ENCODE results near the gene RUNX1. TPM values are rescaled to one million over a fixed set of nuclear protein-coding genes. Genes with fewer than 3 reads are reported as not detected.

RUNX1 gene
- total RNA-seq, 1 experiment from 2014 or later = 0.52 TPM

DNA sequence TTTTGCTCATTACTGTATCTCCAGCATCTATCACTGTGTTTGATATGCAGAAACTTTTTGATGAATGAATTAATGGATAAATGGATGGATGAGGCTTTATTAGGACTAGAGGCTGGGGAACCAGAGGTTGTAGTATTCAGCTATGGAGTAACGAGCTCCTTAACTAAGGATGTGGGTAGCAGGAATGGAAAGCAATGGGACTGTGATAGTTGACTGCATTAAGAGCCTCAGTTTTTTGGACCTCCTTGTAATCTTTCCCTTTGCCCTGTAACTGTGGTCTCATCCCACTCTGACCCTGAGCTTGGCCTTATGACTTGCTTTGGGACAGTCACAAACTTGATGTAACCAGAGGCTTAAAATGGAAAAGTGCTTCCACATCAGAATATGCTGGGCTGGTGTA lies 9.0 kb upstream of the RUNX1 start:
- Histone ChIP-seq H3K4me1 (ENCODE audit: insufficient read depth, low read length, poor library complexity, severe bottlenecking) (no peaks in the 10 kb centered on the region), H3K9me3 (ENCODE audit: low read depth, low read length, poor library complexity, severe bottlenecking) (no peaks in the 10 kb centered on the region), H3K36me3 (ENCODE audit: insufficient read depth, low read length, poor library complexity, severe bottlenecking) (no peaks in the 10 kb centered on the region), H3K27me3 (replicated peaks; ENCODE audit: insufficient read depth, low read depth, low read length, poor library complexity) (peaks cover 3% of the 10 kb centered on the region), H3K27ac (ENCODE audit: low read depth, low read length, poor library complexity, severe bottlenecking) (no peak overlapping the region), H3K4me3 (ENCODE audit: low read depth, low read length, poor library complexity, severe bottlenecking) (no peak overlapping the region)
- CTCF ChIA-PET = no interaction called here
- no peak for TF ChIP-seq EZH2 (IDR thresholded peaks at IDR 0.05; ENCODE audit: borderline replicate concordance, low read depth, low read length, poor library complexity, severe bottlenecking)
- TF ChIP-seq, protein P1, sequence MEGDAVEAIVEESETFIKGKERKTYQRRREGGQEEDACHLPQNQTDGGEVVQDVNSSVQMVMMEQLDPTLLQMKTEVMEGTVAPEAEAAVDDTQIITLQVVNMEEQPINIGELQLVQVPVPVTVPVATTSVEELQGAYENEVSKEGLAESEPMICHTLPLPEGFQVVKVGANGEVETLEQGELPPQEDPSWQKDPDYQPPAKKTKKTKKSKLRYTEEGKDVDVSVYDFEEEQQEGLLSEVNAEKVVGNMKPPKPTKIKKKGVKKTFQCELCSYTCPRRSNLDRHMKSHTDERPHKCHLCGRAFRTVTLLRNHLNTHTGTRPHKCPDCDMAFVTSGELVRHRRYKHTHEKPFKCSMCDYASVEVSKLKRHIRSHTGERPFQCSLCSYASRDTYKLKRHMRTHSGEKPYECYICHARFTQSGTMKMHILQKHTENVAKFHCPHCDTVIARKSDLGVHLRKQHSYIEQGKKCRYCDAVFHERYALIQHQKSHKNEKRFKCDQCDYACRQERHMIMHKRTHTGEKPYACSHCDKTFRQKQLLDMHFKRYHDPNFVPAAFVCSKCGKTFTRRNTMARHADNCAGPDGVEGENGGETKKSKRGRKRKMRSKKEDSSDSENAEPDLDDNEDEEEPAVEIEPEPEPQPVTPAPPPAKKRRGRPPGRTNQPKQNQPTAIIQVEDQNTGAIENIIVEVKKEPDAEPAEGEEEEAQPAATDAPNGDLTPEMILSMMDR (conservative IDR thresholded peaks at IDR 0.05; ENCODE audit: low read depth, low read length) = no peak
- POLR2A ChIA-PET (ENCODE audit: low non-redundant PET) = no interaction called here
- intact Hi-C loops (cut with micrococcal nuclease; ENCODE audit: unreplicated experiment) = no loop called here
- no peak for DNase-seq (ENCODE audit: low spot score)
- BruUV-seq (replicated peaks) = no TSS peak

DNA sequence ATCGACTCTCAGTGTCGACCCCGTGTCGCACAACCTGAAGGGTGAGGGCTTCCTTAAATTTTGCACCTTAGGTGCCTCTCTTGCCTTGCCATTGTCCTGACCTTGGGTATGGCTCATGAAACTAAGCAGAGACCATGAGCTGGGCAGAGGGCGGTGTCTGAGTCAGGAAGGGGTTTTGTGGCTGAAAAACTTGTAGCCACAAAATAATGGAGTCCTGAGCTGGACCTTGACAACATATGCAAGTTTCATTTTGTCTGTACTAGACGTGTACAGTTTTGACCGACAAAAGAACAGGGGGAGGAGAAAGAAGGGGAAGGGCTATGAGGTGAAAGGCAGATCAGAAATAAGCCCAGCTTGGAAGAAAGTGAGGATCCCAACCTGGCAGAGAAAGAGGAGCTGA lies 8.3 kb upstream of the RUNX1 start:
- Histone ChIP-seq H3K36me3 (ENCODE audit: insufficient read depth, low read length, poor library complexity, severe bottlenecking) (no peaks in the 10 kb centered on the region), H3K27ac (ENCODE audit: low read depth, low read length, poor library complexity, severe bottlenecking) (no peak overlapping the region), H3K4me1 (ENCODE audit: insufficient read depth, low read length, poor library complexity, severe bottlenecking) (no peaks in the 10 kb centered on the region), H3K9me3 (ENCODE audit: low read depth, low read length, poor library complexity, severe bottlenecking) (no peaks in the 10 kb centered on the region), H3K27me3 (replicated peaks; ENCODE audit: insufficient read depth, low read depth, low read length, poor library complexity) (peaks cover 3% of the 10 kb centered on the region), H3K4me3 (ENCODE audit: low read depth, low read length, poor library complexity, severe bottlenecking) (no peak overlapping the region)
- intact Hi-C loops (cut with micrococcal nuclease; ENCODE audit: unreplicated experiment) = no loop called here
- no peak for TF ChIP-seq EZH2 (IDR thresholded peaks at IDR 0.05; ENCODE audit: borderline replicate concordance, low read depth, low read length, poor library complexity, severe bottlenecking)
- TF ChIP-seq, protein P1 (conservative IDR thresholded peaks at IDR 0.05; ENCODE audit: low read depth, low read length) = no peak
- CTCF ChIA-PET = no interaction called here
- BruUV-seq (replicated peaks) = no TSS peak
- POLR2A ChIA-PET (ENCODE audit: low non-redundant PET) = no interaction called here
- DNase-seq (ENCODE audit: low spot score) = no peak

DNA sequence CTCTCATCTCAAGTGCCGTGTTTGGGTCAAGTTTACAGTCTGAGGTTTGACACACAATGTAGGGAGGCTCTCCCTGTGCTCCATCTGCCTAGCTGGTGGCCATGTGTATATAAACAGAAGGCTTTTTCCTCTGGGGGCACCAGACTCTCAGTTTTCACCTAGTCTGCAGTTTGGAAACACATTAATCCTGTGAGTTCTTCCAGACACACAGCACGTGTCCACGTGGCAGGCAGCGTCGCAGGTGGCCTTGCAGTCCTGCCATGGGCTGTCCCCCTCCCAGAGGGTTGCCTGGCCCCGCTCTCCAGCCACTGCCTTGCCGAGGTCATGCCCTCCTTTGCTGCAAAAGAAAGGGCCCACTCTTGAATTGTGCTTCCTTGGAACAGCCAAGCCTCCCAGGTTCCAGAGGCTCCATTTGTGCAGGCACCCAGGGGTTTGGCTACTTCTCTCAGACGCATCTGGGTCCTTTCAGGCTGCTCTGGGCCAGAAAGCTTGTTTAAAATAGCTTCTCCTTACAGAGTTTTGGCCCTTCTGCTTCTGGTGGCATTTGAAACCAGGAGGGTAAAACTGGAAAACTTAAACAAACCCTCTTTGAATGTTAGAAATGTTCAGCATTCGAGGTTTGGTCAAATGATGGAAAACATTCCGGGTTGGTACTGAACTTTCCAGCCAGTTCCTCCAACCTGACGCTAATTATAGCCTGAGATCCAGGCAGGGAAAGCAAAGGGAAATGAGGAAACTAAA lies 4.4 kb upstream of the RUNX1 start:
- intact Hi-C loops (cut with micrococcal nuclease; ENCODE audit: unreplicated experiment) = no loop called here
- Histone ChIP-seq H3K4me1 (ENCODE audit: insufficient read depth, low read length, poor library complexity, severe bottlenecking) (no peaks in the 10 kb centered on the region), H3K4me3 (ENCODE audit: low read depth, low read length, poor library complexity, severe bottlenecking) (no peak overlapping the region), H3K9me3 (ENCODE audit: low read depth, low read length, poor library complexity, severe bottlenecking) (no peaks in the 10 kb centered on the region), H3K27me3 (replicated peaks; ENCODE audit: insufficient read depth, low read depth, low read length, poor library complexity) (peaks cover 22% of the 10 kb centered on the region), H3K36me3 (ENCODE audit: insufficient read depth, low read length, poor library complexity, severe bottlenecking) (no peaks in the 10 kb centered on the region), H3K27ac (ENCODE audit: low read depth, low read length, poor library complexity, severe bottlenecking) (no peak overlapping the region)
- BruUV-seq (replicated peaks) = no TSS peak
- CTCF ChIA-PET = no interaction called here
- POLR2A ChIA-PET (ENCODE audit: low non-redundant PET) = no interaction called here
- no peak for TF ChIP-seq EZH2 (IDR thresholded peaks at IDR 0.05; ENCODE audit: borderline replicate concordance, low read depth, low read length, poor library complexity, severe bottlenecking)
- TF ChIP-seq, protein P1 (conservative IDR thresholded peaks at IDR 0.05; ENCODE audit: low read depth, low read length) = no peak
- no peak for DNase-seq (ENCODE audit: low spot score)

Measured in A673 (cell line).